GM19463 (cell line): ENCODE data around the gene LOC128125822.
A peak's percentile ranks its signal among the peaks of the same experiment; 100 is the strongest.

Source experiments
- ATAC-seq: cut with Tn5 transposase; IDR thresholded peaks from one replicate; pipeline ENCODE4 v1.9.1; 2021; ENCODE audit warnings: mild to moderate bottlenecking, moderate library complexity; ENCODE audit not compliant: unreplicated experiment

LOC128125822 gene

DNA sequence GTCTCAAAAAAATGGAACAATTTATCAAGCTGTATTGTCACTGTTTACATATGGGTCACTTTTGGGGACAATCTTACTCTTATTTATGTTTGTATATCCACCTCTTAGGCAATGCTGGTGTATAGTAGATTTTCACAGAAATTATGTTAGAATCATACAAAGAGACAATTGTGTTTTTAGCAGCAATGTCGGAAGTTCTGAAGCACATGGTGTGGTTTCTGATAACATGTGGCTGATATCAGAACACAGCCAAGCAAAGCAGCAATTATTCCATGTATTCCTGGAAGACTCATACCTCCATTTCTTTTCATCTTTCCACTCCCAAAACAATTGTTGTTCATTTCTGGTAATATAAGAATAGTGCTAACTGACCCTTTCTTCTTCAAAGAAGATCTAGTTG lies 17.5 kb upstream of the LOC128125822 start:
- no peak for ATAC-seq

DNA sequence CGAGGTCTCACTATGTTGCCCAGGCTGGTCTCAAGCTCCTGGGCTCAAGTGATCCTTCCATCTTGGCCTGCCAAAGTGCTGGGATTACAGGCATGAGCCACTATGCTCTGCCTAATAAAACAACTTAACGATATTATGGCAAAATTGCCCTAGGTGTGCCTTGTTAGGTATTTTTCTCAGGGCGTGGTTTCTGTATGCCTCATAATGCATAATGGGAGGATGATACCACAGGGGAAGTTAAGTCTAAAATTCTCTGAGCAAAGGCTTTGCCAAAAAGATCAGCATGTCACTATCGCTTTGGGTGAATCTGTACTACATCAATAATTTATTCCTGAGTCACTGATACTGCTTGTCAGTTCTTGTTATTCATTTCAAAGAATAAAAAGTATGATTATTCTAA lies 15.9 kb upstream of the LOC128125822 start:
- ATAC-seq = no peak

DNA sequence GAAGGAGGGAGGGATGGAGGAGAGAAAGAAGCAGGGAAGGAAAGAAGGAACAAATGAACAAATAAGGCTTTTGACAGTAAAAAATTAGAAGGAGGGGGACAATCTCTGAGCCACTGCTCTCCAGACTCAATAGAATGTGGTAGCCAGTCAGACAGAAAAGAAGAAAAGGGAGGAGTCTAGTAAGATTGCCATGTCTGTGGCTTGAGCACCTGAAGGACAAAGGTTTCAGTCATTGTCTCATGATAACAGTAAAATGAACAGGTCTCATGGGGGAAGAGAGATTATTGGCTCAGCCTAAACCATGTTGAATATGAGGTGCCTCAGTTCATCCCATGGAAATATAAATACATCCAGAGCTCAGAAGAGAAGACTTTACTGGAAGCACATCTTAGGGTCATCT lies 14.0 kb upstream of the LOC128125822 start:
- ATAC-seq = peak; percentile 56

DNA sequence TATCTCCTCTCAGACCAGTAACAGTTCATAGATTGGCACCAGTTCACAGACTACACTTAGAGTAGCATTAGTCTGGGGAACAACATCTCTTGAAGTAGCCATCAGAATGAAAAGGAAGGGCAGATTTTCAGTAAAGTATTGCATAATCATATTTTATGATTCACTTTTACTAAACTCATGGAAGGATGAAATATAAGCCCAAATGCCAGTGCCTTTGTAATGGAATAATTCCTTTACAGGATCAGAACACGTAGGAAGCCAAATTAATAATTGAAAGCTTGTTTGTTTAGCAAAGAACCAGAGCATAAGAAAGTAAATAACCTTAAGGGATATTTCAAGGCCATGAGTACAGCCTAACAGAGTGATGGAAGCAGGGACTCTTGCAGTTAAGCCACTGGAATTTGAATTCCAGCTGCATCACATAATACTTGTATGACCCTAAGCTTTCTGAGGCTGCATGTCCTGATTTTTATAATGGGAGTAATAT lies 11.4 kb upstream of the LOC128125822 start:
- no peak for ATAC-seq

DNA sequence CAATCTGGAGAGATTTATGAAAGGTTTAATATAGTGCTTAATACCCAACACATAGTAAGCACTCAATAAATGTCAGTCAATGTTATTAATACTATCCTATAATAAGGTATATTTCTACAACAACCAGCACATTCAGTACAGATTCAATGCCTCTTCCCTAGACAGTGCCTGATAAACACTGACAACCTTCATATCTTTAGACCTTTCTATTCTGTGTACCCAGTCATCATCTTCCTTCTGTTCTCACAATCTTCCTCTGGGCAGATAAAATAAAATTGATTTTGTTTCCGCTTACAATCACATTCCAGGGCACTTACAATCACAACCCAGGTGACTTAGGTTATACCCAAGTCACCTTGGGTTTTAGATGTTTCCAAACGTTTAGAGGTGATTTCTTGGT lies 11.0 kb upstream of the LOC128125822 start:
- ATAC-seq = no peak

DNA sequence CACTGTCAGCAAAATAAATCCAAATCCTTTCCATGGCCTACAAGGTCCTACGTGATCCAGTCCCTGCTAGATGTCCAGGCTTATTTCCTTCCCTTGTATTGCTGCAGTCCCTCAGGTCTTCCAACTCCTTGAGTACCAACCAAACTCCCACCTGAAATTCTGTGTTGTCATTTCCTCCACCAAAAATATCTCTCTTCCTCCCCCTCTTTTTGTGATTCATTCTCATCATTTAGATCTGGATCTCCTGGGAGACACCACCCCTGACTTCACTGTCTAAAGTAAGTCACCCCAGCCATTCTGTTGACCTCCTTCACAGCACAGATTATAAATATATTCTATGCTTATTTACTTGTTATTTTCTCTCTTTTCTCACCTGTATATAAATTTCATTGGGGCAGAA lies 9.0 kb upstream of the LOC128125822 start:
- no peak for ATAC-seq

DNA sequence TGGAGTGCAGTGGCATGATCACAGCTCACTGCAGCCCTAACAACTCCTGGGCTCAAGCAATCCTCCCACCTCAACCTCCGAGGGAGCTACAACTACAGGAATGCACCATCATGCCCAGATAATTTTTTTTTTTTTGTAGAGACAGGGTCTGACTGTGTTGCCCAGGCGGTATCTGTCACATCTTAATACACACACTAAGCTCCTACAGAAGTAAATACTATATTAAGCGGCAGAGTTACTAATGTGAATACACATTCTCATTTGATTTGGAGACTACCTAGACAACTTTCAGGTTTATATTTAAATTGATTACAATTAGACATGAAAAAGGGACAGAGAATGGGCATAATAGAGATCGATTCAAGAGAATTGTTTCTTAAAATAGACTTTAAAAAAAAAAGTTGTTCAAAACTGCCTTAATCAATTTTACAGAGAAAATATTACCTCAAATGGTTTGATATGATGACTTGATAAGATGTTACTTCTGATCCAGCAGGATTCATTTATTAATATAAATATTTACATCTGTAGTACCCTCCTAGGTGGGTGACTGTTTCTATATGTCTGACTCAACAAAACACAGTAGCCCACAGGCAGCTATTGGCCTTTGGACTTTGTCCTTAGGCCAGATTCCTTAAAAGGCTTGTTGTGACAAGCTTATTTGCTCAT lies 7.1 kb upstream of the LOC128125822 start:
- no peak for ATAC-seq

DNA sequence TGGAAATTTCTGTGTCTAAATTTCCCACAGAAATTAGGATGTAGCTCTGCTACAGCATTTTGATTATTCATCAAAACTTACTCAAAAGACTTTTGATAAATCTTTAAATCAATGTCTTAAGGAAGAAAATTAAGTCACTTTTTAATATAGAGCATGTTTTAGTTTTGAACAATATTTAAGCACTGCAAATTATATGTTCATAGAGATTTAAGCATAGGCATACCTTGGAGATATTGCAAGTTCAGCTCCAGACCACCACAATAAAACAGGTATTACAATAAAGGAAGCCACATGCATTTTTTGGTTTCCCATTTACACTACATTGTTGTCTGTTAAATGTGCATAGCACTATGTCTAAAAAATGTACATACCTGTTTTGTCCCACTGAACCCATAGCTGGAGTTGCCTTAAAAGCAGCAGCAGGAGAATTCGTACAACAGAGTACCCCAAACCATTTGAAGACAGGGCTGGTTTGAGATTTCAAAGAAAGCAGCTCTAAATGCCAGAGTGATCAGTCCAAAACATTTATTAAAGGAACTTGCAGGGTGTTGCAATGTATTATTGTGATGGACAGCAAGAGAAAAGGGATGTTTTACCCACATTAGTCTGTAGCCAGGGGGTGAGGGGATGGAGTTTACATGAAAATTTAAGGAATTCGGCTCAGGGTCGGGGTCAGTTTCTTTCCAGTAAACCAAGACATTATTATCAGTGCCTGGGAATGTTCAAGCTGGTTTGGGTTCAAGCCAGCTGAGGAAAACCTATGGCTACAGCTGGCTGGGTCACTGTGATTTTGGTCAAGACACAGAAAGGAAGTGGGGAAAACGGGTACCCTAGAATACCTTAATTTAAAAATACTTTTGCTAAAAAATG lies 6.3 kb upstream of the LOC128125822 start:
- no peak for ATAC-seq

DNA sequence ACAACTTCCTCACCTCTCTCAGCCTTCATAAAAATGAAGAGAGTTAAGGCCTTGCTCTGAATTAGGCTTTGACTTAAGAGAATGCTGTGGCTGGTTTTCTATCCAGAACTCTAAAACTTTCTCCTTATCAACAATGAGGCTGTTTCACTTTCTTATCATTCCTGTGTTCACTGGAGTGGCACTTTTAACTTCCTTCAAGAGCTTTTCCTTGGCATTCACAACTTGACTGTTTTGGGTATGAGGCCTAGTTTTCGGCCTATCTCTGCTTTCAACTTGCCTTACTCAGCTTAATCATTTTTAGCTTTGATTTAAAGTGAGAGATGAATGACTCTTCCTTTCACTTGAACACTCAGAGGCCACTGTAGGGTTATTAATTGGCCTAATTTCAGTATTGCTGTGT lies 4.3 kb upstream of the LOC128125822 start:
- no peak for ATAC-seq

DNA sequence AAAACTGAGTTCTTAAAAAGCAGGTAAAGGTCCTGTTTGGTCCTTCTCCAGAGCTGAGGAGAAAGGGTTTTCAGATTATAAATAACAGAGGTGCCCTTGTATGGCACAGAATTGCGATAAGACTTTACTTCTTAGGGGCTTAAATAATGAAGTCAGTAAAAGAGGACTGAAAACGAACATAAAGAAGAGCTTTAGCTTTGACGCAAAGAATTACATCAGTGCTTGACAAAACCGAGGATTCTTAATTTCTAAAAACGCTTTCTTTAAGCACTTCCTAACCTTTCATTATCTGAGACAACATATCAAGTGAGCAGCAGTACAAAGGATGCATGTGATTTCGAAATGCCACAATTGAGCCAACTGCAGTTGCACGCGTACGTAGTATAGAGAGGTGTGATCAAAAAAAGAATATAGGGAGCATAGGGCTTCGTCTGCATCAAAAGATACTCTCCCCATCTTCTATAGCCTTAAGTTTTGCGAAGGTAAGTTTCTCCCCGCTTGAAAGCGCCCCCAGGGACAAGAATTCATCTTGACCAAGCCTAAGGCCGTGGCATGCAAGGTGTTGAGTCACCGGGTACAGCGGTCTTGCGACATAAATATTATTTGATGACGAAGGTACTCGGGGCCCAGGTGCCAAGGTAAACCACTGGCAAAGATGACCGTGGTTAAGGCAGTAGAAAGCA lies 778 bp upstream of the LOC128125822 start:
- ATAC-seq = peak; percentile 1

DNA sequence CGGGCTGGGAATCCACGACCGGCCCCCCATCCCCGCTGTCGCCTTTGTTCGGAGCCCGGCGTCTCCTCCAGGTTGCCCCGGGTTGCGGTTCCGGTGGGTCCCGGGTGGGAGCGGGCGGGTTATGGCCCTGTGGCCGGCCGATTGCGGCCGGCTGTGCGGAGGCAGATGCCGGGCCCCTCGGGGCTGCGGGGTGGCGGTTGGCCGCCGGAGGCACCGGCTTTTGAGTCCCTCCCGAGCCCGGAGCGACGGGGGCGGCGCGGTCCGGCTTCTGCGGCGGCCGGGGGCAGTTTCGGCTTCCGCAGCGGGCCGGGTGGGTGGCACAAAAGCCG lies 431 bp downstream of the LOC128125822 start:
- ATAC-seq = peak; percentile 0

DNA sequence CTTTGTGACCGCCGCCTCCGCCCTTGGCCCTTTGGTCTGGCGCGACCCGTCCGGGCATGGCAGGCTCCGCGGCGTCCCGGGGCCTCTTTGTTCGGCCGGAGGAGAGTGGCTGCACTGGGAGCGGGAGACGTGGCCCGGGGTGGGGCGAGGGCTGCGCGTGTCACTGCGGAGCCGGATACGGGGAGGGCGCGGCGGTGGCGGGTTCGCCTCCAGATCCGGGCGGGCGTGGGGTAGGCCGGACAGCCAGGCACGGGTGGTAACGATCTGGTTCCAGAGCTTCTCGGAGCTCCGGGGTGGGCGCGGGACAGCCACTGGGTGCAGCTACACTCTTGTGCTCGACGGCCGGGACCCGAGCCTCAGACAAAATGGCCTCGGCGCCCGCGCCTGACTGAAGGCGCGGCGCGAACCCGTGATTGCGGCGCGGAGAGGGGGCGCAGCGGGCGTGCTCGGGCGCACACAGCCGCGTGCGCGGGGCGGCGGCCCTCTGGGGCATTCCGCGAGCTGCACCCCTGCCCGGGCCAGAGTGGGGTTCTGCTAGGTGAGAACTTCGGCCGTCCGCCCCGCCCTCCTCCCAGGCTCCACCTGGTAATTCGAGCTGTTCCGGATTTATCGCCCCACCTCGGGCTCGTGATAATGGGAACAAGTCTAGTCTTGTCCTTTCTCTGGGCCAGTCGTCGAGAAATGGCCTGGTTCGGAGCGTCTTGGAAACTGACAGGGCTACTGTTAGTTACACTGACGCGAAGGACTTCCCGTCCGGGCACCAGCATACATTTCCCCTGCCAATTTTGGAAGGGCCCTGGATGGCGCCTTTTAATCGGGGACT lies 1.0 kb downstream of the LOC128125822 start:
- peak; percentile 42 for ATAC-seq

DNA sequence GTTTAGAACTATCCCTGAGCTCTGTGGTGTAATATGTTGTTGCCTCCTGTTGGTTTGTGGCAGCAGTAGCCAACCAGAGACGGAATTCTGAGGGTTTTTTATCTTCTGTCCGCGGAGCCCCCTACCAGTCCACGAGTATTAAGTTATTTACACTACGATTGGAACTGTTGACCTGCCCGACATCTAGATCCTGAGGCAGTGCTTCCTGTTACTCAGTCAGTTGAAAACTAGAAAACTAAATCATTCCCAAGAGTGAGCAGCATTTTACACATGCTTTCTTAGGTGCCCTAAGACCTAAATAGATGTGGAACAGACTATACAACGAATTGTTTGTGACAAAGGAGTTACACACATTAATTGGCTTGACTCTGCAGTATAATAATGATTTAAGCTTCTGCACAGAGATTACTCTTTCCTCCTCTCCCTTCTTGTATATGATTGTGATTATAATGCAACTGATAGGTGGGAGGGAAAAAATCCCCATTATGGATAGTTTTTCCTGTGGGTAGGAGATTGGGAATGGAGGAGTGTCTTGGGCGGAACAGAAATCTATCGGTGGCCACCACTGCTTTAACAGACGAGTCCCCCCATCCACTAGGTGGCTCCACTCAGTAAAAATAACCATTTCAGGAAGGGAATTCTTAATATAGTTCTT lies 1.7 kb downstream of the LOC128125822 start:
- ATAC-seq = no peak

DNA sequence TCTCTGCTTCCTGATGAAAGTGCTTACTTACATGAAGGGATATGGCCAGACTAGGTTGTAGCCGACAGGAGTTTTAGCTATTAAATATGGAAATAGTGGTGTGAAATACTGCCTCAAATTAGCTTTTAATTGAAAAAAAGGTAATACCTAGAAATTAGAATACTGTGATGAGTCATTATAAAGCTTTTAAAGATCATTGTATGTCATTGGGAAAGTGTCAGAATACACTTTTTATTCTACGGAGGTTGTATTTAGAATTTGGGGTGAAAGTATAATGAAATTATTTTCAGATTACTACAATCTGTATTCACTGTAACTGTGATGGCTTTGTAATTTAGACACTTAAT lies 2.2 kb downstream of the LOC128125822 start:
- no peak for ATAC-seq

DNA sequence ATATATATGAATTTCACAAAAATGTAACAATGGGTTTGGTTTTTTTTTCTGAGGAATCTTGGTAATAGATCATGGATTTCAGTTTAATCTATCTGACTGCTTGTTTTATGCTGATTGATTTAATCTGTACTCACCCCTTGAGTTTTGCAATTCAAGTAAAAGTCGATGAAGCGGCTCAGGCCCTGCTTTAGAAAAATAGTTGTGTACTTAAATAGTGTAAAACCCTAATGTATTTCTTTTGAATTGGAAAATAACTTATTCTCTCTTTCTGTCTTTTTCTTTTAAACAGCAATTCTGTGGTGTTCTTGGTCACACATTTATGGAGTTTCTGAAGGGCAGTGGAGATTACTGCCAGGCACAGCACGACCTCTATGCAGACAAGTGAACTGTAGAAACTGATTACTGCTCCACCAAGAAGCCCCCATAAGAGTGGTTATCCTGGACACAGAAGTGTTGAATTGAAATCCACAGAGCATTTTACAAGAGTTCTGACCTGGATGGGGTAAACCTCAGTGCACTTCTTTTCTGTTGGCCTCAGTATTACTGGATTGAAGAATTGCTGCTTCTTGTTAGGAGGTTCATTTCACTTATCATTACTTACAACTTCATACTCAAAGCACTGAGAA lies 4.0 kb downstream of the LOC128125822 start:
- no peak for ATAC-seq

DNA sequence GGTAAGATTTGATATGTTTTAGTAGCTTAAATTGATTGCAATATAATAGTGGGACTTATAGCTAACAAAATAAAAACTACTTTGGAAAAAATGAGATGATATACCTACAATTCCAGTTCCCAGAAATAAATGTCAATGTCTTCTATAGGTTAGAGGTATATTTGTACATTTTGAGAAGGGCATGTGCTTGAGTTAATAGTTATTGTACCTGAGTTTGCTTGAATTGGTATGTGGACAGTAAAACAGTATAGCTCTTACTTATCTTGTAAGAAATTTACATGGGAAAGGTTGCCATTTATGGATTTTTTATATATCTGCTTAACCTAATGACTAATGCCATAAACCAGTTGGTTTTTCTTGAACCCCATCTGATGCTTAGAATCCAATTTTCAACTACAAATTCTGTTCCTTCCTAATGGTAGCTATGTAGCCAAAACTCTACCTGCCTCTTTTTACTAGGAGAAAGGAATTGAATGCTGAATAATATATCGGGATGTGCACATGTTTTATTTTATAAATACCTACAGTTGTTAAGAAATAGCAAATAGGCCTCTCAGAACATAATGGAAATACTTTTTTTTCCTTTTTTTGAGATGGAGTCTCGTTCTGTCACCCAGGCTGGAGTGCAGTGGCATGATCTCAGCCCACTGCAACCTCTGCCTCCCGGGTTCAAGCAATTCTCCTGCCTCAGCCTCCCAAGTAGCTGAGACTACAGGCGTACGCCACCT lies 4.9 kb downstream of the LOC128125822 start:
- no peak for ATAC-seq

DNA sequence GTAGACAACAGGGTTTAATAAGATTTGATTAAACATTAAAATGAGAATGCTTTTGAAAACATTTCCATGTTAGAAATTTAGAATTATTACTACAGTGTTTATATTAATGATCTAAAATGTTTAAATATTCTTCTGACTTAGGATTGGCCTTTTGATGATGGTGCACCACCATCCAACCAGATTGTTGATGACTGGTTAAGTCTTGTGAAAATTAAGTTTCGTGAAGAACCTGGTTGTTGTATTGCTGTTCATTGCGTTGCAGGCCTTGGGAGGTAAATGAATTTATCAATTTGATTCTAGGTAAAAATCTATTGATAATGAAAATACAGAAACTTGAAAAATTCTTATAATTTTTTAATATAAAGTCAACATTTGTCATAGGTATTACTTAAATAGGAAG lies 6.5 kb downstream of the LOC128125822 start:
- no peak for ATAC-seq

DNA sequence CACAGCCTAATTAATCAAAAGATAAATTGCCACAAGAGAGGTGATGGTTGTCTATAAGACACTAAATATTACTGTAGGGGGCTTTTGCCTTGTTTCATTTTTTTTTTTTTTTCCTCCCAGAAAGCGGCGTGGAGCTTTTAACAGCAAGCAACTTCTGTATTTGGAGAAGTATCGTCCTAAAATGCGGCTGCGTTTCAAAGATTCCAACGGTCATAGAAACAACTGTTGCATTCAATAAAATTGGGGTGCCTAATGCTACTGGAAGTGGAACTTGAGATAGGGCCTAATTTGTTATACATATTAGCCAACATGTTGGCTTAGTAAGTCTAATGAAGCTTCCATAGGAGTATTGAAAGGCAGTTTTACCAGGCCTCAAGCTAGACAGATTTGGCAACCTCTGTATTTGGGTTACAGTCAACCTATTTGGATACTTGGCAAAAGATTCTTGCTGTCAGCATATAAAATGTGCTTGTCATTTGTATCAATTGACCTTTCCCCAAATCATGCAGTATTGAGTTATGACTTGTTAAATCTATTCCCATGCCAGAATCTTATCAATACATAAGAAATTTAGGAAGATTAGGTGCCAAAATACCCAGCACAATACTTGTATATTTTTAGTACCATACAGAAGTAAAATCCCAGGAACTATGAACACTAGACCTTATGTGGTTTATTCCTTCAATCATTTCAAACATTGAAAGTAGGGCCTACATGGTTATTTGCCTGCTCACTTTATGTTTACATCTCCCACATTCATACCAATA lies 7.8 kb downstream of the LOC128125822 start:
- no peak for ATAC-seq

DNA sequence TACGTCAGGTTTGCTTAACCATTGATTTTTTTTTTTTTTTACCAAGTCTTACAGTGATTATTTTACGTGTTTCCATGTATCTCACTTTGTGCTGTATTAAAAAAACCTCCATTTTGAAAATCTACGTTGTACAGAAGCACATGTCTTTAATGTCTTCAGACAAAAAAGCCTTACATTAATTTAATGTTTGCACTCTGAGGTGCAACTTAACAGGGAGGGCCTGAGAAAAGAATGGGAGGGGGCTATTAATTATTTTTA lies 8.4 kb downstream of the LOC128125822 start:
- no peak for ATAC-seq
